SHP77 treated with DMSO at 0.1 percent for 48 hours (cell line): ENCODE measurements around the gene STARD13.

ENCODE experiments used
- DNase-seq: peaks from one replicate; lab custom pipeline; 2025; lab: John Stamatoyannopoulos, UW

Gene STARD13

GRCh38 chr13:33146843-33147611 lies 138.5 kb downstream of the STARD13 start:
- no peak for DNase-seq

GRCh38 chr13:33145667-33146066 lies 139.9 kb downstream of the STARD13 start:
- DNase-seq, result no peak

GRCh38 chr13:33144358-33144784 lies 141.2 kb downstream of the STARD13 start:
- no peak for DNase-seq

- no peak for DNase-seq
These were observed 145.6 kb downstream of the STARD13 start for GRCh38 chr13:33139780-33140535.

- DNase-seq, result peak; percentile 46
These were observed 146.4 kb downstream of the STARD13 start for GRCh38 chr13:33139184-33139583.

- no peak for DNase-seq
These were observed 147.1 kb downstream of the STARD13 start for GRCh38 chr13:33138441-33138840.

- no peak for DNase-seq
These were observed 147.8 kb downstream of the STARD13 start for GRCh38 chr13:33137721-33138120.

GRCh38 chr13:33135097-33135496 lies 150.5 kb downstream of the STARD13 start:
- no peak for DNase-seq

GRCh38 chr13:33134213-33134612 lies 151.3 kb downstream of the STARD13 start:
- no peak for DNase-seq

GRCh38 chr13:33132644-33133440 lies 152.7 kb downstream of the STARD13 start:
- DNase-seq, result no peak

GRCh38 chr13:33129886-33130285 lies 155.7 kb downstream of the STARD13 start:
- no peak for DNase-seq

- DNase-seq, result no peak
These were observed 156.3 kb downstream of the STARD13 start for GRCh38 chr13:33129094-33129832.

GRCh38 chr13:33128134-33128533 lies 157.4 kb downstream of the STARD13 start:
- DNase-seq, result no peak

GRCh38 chr13:33127009-33127551 lies 158.5 kb downstream of the STARD13 start:
- no peak for DNase-seq

- DNase-seq, result no peak
These were observed 159.6 kb downstream of the STARD13 start for GRCh38 chr13:33125821-33126570.

GRCh38 chr13:33123066-33123859 lies 162.3 kb downstream of the STARD13 start:
- DNase-seq, result no peak

GRCh38 chr13:33119856-33120543 lies 165.6 kb downstream of the STARD13 start:
- no peak for DNase-seq

- no peak for DNase-seq
These were observed 166.4 kb downstream of the STARD13 start for GRCh38 chr13:33119022-33119781.
